ENCODE data around the gene MDP1. TPM values are rescaled to one million over a fixed set of nuclear protein-coding genes. Genes with fewer than 3 reads are reported as not detected.

The MDP1 gene
- polyA plus RNA-seq, 12 donors, result 4.6 to 33.0 (median 8.7) TPM; not detected in 1

DNA sequence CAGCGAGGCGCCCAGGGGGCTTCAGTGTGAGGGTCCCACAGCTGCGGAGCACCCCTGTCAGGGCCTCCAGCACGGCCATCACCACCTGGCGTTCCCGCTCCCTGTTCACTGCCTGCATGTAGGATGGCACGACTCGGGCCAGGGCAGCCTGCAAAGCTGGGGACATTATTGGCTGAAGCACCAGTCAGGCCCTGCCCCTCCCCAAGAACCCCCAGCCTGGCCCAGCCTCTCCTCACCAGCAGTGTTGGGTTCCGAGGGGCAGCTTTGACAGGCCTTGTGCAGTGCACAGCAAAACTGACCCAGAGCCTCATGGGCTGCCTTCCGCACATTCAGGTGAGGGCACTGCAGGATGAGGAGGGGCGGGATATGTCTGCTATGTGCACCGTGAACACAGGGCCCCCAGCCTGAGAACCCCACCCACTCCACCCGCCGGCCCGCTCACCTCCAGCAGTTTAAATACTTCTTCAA, 32.8 kb downstream of the MDP1 start:
- DNase-seq, result no peak

DNA sequence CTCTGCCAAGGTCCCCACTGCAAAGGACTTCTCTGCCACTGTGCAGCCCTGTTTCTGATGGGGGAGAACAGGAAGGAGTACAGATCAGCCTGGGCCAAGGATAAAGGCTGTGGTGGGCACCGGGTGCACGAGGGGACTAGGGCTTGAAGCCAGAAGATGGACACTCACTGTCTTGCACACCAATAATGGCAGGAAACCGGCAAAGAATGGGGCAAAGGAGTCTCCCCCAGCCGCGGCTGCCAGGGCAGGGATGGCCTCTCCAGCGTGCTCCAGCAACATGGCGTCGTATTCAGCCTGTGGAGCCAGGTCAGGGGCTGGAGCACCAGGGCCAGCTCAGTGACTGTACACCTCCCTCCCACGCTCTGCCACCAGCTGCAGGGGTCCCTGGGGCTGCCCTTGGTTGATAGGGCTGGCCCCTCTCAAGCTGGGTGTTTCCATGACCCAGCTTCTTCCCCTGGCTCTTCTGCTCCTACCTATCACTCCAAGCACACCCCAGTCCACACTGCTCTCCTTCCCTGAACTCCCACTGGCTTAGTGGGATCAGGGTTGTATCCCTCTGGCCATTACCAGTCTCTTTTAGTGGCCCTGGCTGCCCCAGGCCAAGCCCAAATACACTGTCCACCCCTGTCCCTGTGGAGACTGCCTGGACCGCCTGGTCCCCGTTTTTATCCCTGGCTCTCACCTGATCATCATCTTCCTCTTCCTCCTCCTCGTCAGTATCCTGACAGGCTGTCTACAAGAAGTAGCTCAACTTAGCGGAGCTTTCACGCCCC, 33.6 kb downstream of the MDP1 start:
- no peak for DNase-seq

DNA sequence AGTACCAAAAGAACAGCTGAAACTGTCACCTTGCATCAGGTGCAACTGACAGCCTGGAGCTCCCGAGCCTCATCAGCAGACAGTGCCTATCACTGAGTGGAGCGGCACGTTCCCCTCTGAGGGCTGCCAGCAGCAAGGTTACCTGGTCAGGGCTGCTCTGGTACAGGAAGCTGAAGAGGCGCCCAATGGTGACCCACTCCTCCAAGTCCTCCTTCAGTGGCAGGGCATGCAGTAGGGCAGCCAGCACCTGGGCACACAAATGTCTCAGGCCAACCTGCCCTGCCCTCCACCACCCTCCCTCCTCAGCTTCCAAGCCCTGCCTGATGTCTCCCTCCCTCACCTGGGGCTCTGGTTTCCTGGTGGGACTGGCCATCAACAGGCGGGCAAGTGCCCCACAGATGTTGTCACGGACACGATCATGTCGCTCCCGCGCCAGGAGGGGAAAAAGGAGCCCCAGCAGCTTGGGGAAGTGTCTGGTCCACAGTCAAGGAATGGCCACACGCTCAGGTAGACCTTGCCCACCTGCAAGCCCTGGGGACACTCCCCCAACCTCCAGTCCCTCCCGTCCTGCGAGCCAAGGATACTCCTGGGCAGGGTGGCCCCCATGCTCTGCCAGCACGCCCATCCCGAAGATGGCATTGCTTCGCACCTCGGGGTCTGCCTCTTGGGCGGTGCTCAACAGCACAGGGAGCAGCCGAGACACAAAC, 34.3 kb downstream of the MDP1 start:
- no peak for DNase-seq

DNA sequence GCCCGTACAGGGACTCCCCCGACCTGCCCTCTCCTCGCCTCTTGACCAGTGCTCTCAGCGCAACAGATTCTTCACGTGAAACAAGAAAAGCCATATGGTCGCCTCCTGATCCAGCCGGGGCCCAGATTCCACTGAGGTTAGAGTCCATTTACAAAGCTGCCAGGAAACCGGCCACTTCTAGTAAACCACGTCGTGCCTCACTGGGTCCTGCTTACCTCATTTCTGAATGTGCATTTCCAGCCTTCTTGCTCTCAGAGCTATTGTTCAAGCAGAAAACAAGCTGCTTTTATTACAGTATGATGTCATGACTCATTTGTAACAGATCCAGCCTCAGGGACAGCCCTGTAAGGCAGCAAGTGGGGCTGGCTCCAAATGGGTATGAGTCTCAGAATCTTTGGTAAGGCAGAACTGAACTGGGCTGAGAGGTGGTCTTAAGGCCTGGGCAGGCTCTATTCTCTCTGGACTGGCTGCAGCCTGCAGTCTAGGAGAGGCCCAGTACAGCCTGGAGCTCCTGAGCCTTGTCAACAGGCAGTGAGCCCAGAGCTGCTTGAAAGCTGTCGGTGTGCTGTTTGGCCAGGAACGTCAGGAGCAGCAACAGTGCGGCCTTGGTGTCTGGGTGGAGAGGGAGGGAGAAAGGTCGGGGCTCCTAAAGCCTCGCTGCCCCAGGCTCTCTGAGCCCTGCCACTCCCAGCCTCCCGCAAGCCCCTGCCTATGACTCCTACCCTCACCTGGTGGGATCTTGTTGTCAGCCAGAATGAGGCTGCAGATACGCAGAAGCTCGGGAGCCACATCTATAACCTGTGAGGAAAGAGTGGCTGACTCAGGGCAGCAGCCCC, 35.7 kb downstream of the MDP1 start:
- no peak for DNase-seq

DNA sequence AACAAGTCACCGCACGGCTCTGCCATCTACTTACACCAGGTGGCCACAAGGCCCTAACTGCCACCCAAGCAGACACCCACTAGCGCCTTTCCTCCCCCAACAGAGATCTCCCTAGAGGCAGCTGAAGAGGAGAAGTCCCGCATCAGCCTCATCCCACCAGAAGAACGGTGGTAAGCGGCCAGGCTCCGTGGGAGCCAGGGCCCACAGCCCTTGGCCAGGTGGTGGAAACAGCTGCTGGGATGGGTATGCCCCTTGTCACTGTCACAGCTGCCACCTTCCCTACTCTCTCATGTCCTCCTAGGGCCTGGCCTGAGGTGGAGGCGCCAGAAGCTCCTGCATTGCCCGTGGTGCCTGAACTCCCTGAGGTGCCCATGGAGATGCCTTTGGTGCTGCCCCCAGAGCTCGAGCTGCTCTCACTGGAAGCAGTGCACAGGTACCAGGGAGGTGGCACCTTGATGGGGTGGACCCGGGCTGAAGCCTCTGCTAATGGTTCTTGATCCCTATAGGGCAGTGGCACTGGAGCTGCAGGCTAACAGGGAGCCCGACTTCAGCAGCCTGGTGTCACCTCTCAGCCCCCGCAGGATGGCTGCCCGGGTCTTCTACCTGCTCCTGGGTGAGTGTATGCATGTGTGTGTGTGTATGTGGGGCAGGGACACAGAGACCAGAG, 36.4 kb downstream of the MDP1 start:
- no peak for DNase-seq

DNA sequence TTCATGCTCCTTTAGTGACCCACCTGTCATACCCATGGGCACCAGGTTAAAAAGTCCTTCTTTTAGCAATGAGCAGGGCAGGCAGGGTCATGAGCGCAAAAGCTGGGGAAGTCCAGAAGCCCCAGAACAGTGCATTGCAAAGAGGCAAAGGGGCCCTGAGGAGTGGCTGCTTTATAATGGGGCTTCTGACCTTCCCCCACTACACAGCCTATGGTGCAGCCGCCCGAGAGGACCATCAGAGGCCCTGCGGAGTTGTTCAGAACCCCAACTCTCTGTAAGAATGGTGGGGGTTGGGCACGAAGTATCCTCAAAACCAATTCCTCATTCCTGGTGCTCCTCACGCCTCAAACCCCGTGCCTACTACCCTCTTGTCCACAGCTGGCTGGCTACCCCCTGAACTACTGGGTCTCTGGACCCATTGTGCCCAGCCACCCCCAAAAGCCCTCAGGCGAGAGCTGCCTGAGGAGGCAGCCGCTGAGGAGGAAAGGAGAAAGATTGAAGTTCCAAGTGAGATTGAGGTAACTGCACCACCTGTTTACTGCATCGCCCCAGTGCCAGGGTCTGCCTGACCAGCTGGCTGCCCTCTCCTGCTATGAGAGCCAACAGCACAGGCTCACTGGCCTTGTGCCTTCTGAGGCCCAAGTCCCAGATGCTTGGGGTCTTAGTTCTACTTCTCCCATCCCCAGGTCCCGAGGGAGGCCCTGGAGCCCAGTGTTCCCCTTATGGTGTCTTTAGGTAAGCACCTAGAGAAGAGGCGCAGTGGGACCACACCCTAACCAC, 37.3 kb downstream of the MDP1 start:
- no peak for DNase-seq

DNA sequence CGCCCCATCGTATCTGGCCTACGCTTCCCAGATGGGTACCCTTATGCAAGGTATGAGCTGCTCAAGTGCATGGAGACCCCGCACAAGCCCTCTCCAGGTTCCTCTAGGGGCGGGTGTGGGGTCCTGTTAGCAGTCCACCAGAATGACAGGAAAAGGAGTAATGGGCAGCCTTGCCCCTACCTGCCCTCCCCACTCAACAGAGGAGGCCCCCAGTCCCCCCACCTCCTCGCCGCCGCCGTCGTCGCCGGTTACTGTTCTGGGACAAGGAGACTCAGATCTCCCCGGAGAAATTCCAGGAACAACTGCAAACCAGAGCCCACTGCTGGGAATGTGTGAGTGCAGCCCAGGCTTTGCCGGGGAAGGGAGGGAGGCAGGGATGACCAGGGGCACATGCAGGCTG, 38.0 kb downstream of the MDP1 start:
- no peak for DNase-seq

DNA sequence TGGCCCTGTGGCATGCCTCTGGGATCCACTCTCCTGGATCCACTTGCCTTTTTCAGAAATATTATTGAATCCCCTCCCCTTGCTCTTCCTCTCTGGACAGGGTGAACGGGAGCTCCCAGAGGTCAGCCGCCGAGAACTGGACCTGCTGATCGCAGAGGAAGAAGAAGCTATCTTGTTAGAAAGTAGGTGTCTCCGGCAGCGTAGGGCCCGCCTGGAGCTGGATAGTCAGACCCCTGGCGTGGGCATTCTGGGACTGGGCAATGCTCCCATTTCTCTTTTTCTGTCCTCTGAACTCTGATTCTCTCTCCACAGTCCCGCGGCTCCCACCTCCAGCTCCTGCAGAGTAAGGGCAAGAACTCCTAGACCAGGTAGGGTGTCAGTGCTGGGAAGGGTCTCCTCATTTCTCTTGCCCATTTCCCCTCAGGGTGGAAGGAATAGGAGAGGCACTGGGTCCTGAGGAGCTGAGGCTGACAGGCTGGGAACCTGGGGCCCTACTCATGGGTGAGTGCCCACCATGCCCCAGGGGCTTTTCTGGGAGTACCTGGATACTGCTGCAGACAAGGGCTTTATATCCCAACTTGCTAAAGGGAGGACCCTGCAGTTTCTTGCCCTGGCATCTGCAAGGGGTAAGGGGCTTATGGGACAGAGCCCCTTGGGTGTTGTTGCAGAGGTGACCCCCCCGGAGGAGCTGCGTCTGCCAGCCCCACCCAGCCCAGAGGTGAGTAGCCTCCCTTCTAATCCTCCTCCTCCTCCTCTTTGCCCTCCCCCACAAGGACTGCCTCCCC, 38.6 kb downstream of the MDP1 start:
- no peak for DNase-seq

DNA sequence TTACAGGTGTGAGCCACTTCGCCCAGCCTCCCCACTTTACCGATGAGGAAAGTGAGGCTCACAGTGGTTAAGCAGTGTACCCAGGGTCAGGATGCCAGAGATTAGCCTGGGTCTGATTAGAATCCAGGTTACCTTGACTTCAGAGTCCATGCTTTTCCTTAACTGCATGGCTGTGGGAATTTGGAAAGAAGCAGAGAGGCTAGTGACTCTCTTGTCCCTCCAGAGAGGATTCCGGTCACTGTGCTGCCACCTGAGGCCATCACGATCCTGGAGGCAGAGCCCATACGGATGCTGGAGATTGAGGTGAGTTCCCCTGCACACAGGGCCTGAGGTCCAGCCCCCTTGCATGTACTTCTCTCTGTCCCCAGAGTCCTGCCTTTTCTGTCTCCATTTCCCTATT, 39.3 kb downstream of the MDP1 start:
- DNase-seq, result no peak

DNA sequence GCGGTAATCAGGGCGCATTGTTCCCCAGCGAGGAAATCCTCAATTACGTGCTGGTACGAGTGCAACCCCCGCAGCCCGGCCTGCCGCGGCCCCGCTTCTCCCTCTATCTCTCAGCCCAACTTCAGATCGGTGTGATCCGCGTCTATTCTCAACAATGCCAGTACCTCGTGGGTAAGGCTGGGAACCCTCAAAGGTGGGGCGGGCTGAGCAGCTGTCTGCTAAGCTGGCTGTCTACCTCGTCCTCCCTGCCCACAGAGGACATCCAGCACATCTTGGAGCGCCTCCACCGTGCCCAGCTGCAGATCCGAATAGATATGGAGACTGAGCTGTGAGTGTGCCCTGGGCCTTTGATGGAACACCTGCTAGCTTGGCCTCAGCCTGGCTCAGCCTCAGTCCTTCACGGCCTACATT, 43.0 kb downstream of the MDP1 start:
- no peak for DNase-seq

DNA sequence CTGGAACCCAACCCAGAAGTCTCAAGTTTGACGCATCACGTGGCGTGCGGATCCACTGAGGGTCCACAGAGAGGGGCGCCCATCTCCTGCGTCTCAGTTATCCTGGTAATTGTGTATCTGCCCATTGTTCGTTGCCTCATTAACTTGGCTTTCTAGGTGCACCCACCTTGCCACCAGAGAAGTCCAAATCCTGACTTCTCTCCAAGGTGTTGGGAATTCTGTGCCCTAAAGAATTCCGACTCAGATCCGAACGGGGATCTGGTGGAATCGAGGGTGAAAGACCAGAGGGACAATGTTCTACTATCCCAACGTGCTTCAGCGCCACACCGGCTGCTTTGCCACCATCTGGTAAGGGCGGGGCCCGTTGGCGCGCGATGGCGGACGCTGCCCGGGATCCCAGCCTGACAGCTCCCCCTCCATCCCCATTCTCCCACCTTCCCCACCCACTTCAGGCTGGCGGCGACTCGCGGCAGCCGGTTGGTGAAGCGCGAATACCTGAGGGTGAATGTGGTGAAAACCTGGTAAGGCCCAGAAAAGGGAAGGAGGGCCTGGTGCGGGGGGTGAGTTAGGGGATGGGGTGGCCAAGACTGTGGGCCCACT, 43.5 kb downstream of the MDP1 start:
- no peak for DNase-seq

DNA sequence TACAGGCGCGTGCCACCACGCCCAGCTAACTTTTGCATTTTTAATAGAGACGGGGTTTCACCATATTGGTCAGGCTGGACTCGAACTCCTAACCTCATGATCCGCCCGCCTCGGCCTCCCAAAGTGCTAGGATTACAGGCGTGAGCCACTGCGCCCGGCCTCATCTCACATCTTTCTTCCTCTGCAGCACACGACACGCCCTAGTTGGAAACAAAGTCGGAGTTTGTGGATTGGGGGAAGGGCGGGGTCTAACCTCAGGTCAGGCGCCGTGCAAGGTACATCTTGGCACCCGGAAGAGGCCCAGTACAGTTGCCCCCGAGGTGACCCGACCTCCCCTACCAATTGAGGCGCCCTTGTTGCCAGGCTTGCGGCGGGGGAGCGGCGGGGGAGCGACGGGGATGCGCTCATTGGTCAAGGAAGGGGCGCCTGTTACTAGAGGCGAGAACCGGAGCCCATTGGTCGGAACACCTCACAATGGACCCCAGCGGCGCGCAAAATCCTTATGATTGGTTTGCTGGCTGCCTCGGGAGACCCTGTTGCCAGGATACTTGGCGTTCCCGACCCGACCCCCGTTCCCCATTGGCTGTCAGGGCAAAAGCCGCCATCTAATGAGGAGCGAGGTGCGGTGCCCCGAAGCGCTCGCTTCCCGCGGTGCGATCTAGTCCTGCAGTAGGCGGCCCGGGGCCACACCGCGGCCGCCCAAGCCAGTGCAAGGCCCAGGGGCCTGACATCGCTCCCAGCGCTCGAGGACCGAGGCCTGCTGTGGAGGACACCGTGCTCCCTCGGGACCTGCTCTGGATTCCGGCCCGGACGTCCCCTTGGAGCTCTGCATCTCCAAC, 44.2 kb downstream of the MDP1 start, which contains the start of gene REC8:
Gene REC8, plus strand, starts transcription at position 659 of the 839 bp plus-strand sequence. CDS start 473 bp downstream, outside the sequence.
- DNase-seq, result peak; percentile 81

DNA sequence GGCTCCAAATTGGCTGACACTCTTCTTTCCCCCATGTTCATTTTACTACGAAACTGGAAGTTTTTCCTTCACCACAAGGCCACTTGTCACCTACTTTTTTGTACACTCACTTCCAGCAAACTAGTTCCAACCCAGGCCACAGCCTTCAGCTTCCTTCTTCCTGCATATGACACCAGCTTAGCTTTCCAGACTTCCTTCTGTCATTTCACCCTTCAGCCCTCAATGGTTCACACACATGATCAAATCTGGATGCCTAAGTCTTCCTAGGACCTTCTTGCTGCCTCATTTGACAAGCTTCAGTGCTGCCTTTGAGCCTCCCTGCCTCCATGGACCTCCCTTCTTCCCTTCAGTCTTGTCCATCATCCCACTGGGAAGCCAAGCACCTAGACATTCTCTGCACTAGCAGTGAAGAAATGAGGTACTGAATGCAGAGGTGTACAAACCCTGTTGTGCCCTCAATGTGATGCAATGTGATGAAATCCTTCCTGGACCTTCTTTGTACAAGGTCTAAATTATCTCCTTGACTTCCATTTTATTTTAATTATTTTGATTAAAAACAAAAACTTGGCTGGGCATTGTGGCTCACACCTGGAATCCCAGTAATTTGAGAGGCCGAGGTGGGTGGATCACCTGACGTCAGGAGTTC, 48.3 kb downstream of the MDP1 start:
- DNase-seq, result no peak

DNA sequence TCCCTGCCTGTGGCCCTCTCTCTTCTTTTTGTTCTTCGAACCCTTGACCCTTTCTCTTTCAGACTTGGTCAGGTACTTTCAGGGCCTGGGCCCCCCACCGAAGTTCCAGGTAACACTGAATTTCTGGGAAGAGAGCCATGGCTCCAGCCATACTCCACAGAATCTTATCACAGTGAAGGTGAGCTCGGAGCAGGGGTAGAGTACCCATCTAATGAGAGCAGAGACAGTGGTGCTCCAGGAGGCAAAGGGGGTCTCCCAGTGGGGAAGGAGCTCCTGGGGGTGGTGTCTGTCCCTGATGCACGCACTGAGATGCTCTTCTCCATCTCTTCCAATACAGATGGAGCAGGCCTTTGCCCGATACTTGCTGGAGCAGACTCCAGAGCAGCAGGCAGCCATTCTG, 50.1 kb downstream of the MDP1 start:
- DNase-seq, result no peak

DNA sequence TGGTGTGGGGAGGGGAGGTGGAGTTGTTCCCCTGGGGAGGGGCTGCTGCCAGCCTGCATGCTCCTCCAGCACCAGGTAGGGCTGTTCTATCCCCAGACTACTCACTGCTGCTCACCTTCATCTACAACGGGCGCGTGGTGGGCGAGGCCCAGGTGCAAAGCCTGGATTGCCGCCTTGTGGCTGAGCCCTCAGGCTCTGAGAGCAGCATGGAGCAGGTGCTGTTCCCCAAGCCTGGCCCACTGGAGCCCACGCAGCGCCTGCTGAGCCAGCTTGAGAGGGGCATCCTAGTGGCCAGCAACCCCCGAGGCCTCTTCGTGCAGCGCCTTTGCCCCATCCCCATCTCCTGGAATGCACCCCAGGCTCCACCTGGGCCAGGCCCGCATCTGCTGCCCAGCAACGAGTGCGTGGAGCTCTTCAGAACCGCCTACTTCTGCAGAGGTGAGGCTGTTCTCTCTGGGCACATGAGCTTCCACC, 51.3 kb downstream of the MDP1 start:
- no peak for DNase-seq
